GM10248 (cell line): ENCODE data around the gene DKK3.

Source experiments
- CTCF ChIA-PET: fragments of 300-600 bp; sonication (Branson Sonifier 250); formaldehyde crosslinking; extraction: SDS; loops from one replicate; lab custom pipeline; 2021; ENCODE audit warnings: antibody characterized with exemption; lab: Yijun Ruan, JAX
- POLR2A ChIA-PET: fragments of 350-650 bp; sonication (Branson Sonifier 250); formaldehyde crosslinking; extraction: SDS; loops from one replicate; lab custom pipeline; 2020; ENCODE audit warnings: antibody characterized with exemption; lab: Yijun Ruan, JAX
- DNase-seq: peaks from one replicate; pipeline ENCODE4 v3.0.0; 2012; ENCODE audit errors: extremely low spot score
- TF ChIP-seq, protein P1 (sequence below): IDR thresholded peaks from 2 replicates; pipeline ENCODE4 v1.5.1; 2012; ENCODE audit warnings: mild to moderate bottlenecking, low read depth; ENCODE audit errors: extremely low read depth, missing control alignments, control extremely low read depth

DKK3 gene

DNA sequence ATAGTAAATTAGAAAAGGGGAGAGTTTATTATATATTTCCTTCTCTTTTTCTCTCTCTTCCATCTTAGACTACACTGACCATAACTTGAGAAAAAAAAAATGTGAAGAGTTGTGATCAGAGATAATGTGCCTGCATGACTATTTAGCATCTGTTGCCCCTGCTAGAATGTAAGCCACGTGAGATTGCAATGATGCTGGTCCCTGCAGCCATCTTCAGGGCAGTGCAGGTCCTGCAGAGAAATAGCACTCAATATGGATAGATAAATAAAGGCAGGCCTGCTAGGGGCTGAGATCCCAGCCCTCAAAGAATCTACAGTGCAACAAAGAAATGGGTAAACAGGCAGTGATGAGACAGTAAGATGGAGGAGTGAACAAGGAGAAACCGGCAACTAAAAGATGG is 7.8 kb upstream of the DKK3 start:
- DNase-seq = no peak
- CTCF ChIA-PET = interaction anchor here (1.6 kb wide), 1 partner anchor 28 kb away, joined by 5 read pairs; no protein-coding TSS in a partner anchor
- POLR2A ChIA-PET = no interaction called here
- TF ChIP-seq, protein P1, sequence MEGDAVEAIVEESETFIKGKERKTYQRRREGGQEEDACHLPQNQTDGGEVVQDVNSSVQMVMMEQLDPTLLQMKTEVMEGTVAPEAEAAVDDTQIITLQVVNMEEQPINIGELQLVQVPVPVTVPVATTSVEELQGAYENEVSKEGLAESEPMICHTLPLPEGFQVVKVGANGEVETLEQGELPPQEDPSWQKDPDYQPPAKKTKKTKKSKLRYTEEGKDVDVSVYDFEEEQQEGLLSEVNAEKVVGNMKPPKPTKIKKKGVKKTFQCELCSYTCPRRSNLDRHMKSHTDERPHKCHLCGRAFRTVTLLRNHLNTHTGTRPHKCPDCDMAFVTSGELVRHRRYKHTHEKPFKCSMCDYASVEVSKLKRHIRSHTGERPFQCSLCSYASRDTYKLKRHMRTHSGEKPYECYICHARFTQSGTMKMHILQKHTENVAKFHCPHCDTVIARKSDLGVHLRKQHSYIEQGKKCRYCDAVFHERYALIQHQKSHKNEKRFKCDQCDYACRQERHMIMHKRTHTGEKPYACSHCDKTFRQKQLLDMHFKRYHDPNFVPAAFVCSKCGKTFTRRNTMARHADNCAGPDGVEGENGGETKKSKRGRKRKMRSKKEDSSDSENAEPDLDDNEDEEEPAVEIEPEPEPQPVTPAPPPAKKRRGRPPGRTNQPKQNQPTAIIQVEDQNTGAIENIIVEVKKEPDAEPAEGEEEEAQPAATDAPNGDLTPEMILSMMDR = no peak

DNA sequence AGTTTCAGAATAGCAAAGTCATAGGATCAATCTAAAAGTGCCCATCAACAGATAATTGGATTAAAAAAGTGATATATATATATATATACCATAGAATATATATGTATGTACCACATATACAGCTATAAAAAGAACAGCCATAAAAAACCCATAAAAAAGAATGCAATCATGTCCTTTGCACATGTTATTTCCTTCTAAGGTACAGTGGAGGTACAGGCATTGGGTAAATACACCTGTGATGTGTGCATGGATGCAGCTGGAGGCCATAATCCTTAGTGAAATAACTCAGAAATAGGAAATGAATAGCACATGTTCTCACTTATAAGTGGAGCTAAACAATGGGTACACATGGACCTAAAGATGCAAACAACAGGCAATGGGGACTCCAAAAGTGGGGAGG is 7.1 kb upstream of the DKK3 start:
- CTCF ChIA-PET = interaction anchor here (1.5 to 1.6 kb wide), 2 partner anchors 29 to 267 kb away, joined by 3 to 5 read pairs; no protein-coding TSS in a partner anchor
- POLR2A ChIA-PET = no interaction called here
- TF ChIP-seq, protein P1 = no peak

GRCh38 chr11:12013781-12014180 is 5.4 kb upstream of the DKK3 start:
- TF ChIP-seq, protein P1 = no peak
- DNase-seq = no peak
- ChIA-PET POLR2A (no interaction called here), CTCF (no interaction called here)

More for the DNA sequence above, 7.1 kb upstream of the DKK3 start:
- no peak for DNase-seq

DNA sequence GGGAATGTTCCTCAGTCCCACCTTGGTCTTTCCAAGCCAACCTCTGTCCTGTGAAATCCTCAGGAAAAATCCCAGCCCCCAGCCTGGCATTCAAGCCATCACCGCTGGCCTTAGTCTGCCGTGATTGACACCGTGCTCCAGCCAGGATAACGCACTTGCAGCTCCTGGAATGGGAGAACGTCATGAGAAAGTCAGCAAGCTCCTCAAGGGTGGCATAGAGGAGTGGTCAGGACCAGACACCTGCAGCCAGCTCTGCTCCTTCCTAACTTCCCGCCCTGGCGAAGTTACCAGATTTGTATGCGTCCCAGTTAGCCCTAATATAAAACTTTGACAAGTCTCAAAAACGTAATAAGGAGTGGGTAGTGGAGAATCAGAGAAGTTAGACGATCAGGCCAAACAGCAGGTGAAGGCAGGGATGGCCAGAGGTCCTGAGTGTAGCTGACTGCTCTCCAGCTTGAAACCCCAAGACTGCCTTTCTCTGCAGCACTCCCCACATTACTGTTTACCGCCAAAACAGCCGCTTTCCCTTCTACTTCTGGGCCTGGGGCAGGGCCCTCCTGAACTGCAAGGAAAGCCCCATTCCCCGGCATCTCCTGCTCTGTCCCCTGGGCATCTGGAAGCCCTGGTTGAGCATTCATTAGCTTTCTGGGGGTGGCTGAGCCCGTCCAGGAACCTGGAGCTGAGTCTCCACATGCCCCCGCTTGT is 1.3 kb upstream of the DKK3 start:
- TF ChIP-seq, protein P1 = no peak
- no peak for DNase-seq
- ChIA-PET POLR2A (no interaction called here), CTCF (interaction anchor here (1.0 kb wide), 1 partner anchor 34 kb away, joined by 3 read pairs; no protein-coding TSS in a partner anchor)

GRCh38 chr11:12008790-12009616 is 577 bp upstream of the DKK3 start:
- ChIA-PET POLR2A (interaction anchor here (0.7 kb wide), 1 partner anchor 228 kb away, joined by 4 read pairs; no protein-coding TSS in a partner anchor), CTCF (interaction anchor here (1.0 kb wide), 1 partner anchor 35 kb away, joined by 3 read pairs; no protein-coding TSS in a partner anchor)
- no peak for DNase-seq
- TF ChIP-seq, protein P1 = no peak

- POLR2A ChIA-PET = no interaction called here
- TF ChIP-seq, protein P1 = no peak
- CTCF ChIA-PET = interaction anchor here (0.7 to 4.2 kb wide), 2 partner anchors 12 to 41 kb away, joined by 3 to 20 read pairs; no protein-coding TSS in a partner anchor
- no peak for DNase-seq
These were observed 1.2 kb downstream of the DKK3 start for GRCh38 chr11:12007230-12007593.
